ENCODE data around the gene ZXDC. TPM values are rescaled to one million over a fixed set of nuclear protein-coding genes. Genes with fewer than 3 reads are reported as not detected.

The ZXDC gene
- total and polyA plus RNA-seq, 2 donors (not counting 1 experiment from before 2014, with no cell fraction given): 38.9 to 70.9 TPM

Other genes with a start within 250 kb of the ZXDC start
- gene KLF15, start 118.5 kb downstream of the ZXDC start, total RNA-seq: 0.83 and 2.2 TPM in 2 replicates
- 0.10 and 0.22 TPM in 2 replicates for gene KLF15, start 118.5 kb downstream of the ZXDC start, polyA plus RNA-seq
- not detected in 2 replicates for gene CFAP100, start 81.0 kb downstream of the ZXDC start, total RNA-seq
- gene CFAP100, start 81.0 kb downstream of the ZXDC start, polyA plus RNA-seq: not detected in 2 replicates
- not detected in 2 replicates for gene UROC1, start 41.9 kb upstream of the ZXDC start, total RNA-seq
- gene UROC1, start 41.9 kb upstream of the ZXDC start, polyA plus RNA-seq: not detected in 2 replicates
- gene CHST13, start 48.3 kb upstream of the ZXDC start, total RNA-seq: not detected in 2 replicates
- gene CHST13, start 48.3 kb upstream of the ZXDC start, polyA plus RNA-seq: 0.07 and 0.09 TPM in 2 replicates
- not detected in 2 replicates for gene C3orf22, start 83.0 kb upstream of the ZXDC start, total RNA-seq
- not detected in 2 replicates for gene C3orf22, start 83.0 kb upstream of the ZXDC start, polyA plus RNA-seq
- gene TXNRD3, start 179.2 kb upstream of the ZXDC start, total RNA-seq: 0.41 and 0.99 TPM in 2 replicates
- 0.15 and 0.33 TPM in 2 replicates for gene TXNRD3, start 179.2 kb upstream of the ZXDC start, polyA plus RNA-seq
- 13.5 TPM in 2 replicates for gene CHCHD6, start 228.3 kb upstream of the ZXDC start, total RNA-seq
- 8.0 and 8.1 TPM in 2 replicates for gene CHCHD6, start 228.3 kb upstream of the ZXDC start, polyA plus RNA-seq